ENCODE data around the gene CD180. TPM values are rescaled to one million over a fixed set of nuclear protein-coding genes. Genes with fewer than 3 reads are reported as not detected.

CD180 gene
- total RNA-seq, 6 experiments from 2014 or later: not detected

DNA sequence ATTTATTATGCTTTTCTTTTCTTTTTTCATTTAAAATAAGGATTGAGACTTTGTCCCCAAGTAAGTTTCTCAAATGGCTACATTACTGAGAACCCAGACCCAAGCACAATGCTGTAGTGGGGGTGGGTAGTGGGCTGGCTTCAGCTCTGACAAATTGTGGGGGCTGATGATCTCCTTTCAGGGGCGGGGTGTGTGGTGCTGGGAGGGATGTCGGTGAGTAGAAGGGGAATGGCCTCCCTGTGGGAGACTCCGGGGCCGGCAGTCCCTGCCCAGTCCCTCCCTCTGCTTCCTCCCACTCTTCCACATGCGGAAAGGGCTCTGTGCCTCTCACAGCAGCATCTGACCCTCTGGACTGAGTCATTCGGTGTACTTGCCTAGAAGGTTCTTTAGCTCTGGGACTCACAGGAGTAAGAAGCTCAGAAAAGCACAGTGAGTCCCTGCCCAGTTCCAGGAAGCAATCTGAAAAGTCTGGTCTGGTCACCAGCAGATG, 14.3 kb downstream of the CD180 start:
- no peaks in the 10 kb centered on the region for H3K9me3 Mint-ChIP-seq
- peak; percentile 61 for DNase-seq
- TF ChIP-seq, protein P1, sequence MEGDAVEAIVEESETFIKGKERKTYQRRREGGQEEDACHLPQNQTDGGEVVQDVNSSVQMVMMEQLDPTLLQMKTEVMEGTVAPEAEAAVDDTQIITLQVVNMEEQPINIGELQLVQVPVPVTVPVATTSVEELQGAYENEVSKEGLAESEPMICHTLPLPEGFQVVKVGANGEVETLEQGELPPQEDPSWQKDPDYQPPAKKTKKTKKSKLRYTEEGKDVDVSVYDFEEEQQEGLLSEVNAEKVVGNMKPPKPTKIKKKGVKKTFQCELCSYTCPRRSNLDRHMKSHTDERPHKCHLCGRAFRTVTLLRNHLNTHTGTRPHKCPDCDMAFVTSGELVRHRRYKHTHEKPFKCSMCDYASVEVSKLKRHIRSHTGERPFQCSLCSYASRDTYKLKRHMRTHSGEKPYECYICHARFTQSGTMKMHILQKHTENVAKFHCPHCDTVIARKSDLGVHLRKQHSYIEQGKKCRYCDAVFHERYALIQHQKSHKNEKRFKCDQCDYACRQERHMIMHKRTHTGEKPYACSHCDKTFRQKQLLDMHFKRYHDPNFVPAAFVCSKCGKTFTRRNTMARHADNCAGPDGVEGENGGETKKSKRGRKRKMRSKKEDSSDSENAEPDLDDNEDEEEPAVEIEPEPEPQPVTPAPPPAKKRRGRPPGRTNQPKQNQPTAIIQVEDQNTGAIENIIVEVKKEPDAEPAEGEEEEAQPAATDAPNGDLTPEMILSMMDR (IDR thresholded peaks at IDR 0.05): no peak
- no peak overlapping the region for H3K4me3 Mint-ChIP-seq
- H3K4me1 Mint-ChIP-seq (ENCODE audit: low read depth): peaks cover 19% of the 10 kb centered on the region
- H3K36me3 Mint-ChIP-seq (ENCODE audit: low read depth): no peaks in the 10 kb centered on the region
- H3K27me3 Mint-ChIP-seq (ENCODE audit: insufficient read depth): peaks cover 2% of the 10 kb centered on the region
- no peak overlapping the region for H3K27ac Mint-ChIP-seq

DNA sequence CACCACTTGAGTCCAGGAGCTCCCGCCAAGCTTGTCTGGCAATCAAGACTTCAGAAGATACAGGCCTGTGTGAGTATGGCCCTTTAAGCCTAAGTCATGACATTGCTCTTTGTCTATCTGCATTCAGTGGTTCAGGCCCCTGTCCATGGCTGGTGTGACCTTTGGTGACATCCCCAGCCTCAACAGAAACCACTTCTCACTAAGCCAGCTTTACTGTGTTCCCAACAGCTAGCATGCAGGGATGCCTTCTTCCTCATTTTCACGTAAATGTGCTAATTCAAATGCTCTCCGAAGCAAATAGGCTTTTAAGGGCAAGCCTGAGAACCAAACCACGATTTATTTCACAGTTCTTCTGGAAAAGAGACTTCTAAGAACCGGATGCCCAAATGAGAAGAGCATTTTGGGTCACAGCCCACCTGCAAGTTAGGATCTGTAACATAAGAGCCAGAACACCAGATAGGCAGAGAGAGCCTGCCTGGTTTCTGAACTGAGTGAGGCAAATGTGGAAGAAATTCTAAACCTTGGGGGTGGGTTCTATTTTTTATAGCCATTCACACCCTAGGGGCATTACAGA, 14.9 kb downstream of the CD180 start:
- Mint-ChIP-seq H3K4me3 (no peak overlapping the region), H3K27ac (no peak overlapping the region), H3K36me3 (ENCODE audit: low read depth) (no peaks in the 10 kb centered on the region), H3K9me3 (no peaks in the 10 kb centered on the region), H3K27me3 (ENCODE audit: insufficient read depth) (peaks cover 2% of the 10 kb centered on the region), H3K4me1 (ENCODE audit: low read depth) (peaks cover 19% of the 10 kb centered on the region)
- DNase-seq: no peak
- TF ChIP-seq, protein P1 (IDR thresholded peaks at IDR 0.05): no peak

DNA sequence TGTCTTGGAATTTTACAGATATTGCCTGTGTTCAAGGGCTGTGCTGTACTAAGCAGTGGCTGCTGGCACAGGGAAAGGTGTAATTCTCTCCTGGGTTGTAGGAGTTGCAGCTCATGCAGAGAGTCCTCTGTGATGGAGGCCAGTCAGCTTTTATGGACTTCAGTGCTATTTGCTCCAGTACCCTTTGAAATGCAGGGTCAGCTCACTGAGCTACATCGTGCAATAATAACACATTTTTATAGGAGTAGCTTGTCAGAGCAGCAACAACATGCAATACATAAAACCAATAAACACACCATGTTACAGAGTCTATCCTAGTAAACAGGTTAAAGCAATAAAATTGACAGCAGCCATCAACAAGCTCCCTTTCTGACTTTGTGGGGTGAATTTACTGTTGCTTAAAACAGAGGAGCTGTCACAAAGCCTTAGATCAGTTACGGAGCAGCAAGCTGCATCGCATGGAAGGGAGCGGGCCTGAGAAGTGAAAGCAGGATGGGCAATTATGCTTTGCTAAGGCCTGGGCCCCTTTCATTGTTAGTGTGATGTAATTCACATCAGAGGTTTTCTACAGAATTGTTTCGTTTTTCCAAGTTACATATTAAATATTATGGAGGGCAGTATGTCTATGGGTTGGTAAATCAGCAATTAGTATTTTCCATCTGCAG, 16.8 kb downstream of the CD180 start:
- no peaks in the 10 kb centered on the region for H3K36me3 Mint-ChIP-seq (ENCODE audit: low read depth)
- H3K9me3 Mint-ChIP-seq: no peaks in the 10 kb centered on the region
- H3K4me3 Mint-ChIP-seq: no peak overlapping the region
- H3K4me1 Mint-ChIP-seq (ENCODE audit: low read depth): peaks cover 19% of the 10 kb centered on the region
- TF ChIP-seq, protein P1 (IDR thresholded peaks at IDR 0.05): no peak
- DNase-seq: no peak
- H3K27ac Mint-ChIP-seq: no peak overlapping the region
- peaks cover 5% of the 10 kb centered on the region for H3K27me3 Mint-ChIP-seq (ENCODE audit: insufficient read depth)

DNA sequence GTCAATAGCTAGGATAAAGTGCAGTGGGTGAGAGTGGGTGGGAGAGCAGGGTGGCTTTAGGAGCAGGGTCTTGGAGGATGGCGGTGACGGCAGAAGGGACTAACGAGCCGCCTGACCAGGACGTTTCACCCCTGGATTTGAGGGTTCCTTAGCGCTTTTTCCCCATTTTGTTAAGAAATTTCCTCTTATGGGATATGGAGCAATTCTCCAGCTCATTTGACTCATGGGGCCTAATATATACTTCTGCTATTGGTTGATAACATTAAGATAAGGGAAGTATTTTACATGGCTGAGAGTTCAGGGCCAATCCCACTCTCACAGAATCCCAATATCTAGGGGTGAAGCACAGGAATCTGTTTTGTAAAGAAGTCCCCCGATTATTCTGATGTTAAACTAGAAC, 17.6 kb downstream of the CD180 start:
- H3K4me3 Mint-ChIP-seq: no peak overlapping the region

DNA sequence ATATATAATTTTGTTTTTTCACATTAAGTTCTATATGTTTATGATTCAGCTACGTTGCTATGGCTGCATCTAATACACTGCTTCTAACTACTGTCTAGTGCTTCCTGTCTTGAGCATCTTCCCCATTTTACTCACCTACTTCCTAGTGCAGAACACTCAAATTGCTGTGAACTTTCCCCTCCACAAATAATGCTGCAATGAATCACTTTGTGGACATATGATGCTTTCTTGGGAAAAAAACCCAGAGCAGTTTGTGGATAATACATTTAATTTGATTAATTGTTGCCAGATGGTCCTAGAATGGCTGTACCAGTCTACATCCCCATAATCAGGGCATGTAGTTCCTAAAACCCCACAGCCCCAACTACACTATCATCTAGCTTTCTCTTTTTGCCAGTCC, 18.5 kb downstream of the CD180 start:
- DNase-seq: peak; percentile 46
- H3K9me3 Mint-ChIP-seq: no peaks in the 10 kb centered on the region
- TF ChIP-seq, protein P1 (IDR thresholded peaks at IDR 0.05): no peak
- no peak overlapping the region for H3K27ac Mint-ChIP-seq
- H3K36me3 Mint-ChIP-seq (ENCODE audit: low read depth): no peaks in the 10 kb centered on the region
- peaks cover 6% of the 10 kb centered on the region for H3K27me3 Mint-ChIP-seq (ENCODE audit: insufficient read depth)
- no peak overlapping the region for H3K4me3 Mint-ChIP-seq
- peaks cover 18% of the 10 kb centered on the region for H3K4me1 Mint-ChIP-seq (ENCODE audit: low read depth)

More for the DNA sequence above, 17.6 kb downstream of the CD180 start:
- H3K27me3 Mint-ChIP-seq (ENCODE audit: insufficient read depth): peaks cover 6% of the 10 kb centered on the region
- TF ChIP-seq, protein P1 (IDR thresholded peaks at IDR 0.05): no peak
- H3K4me1 Mint-ChIP-seq (ENCODE audit: low read depth): peaks cover 19% of the 10 kb centered on the region
- no peaks in the 10 kb centered on the region for H3K9me3 Mint-ChIP-seq
- DNase-seq: no peak
- no peaks in the 10 kb centered on the region for H3K36me3 Mint-ChIP-seq (ENCODE audit: low read depth)
- no peak overlapping the region for H3K27ac Mint-ChIP-seq
